Heart left ventricle (tissue), 16 donors: ENCODE data around the gene OR9G4. TPM values are rescaled to one million over a fixed set of nuclear protein-coding genes. Genes with fewer than 3 reads are reported as not detected.

Experiments used
- ATAC-seq, 4 donors: fragments of 200-7000 bp; cut with Tn5 transposase; one replicate each; pipeline ENCODE4 v1.9.1; 2020 to 2022; ENCODE audit warnings: moderate library complexity in 4 of 4, mild to moderate bottlenecking in 3 of 4, moderate number of reproducible peaks in 1 of 4
- DNase-seq, 5 donors: peaks; one replicate each; pipeline ENCODE4 v3.0.0-alpha.2; 2020
- H3K27ac ChIP-seq, 12 donors: fragments of 200-600 bp; sonication (generic) in 4 of 12; one replicate each; pipeline versions ENCODE4 v1.5.0 to v1.8.0; 2016 to 2022; ENCODE audit warnings: mild to moderate bottlenecking in 2 of 12
- H3K27me3 ChIP-seq, 9 donors: fragments of 200-600 bp; sonication (generic) in 2 of 9; one replicate each; pipeline versions ENCODE4 v1.5.1 to v1.8.0; 2016 to 2022; ENCODE audit warnings: mild to moderate bottlenecking in 3 of 9
- H3K36me3 ChIP-seq, 9 donors: fragments of 200-600 bp; sonication (generic) in 2 of 9; one replicate each; pipeline versions ENCODE4 v1.5.0 to v1.8.0; 2018 to 2022; ENCODE audit warnings: mild to moderate bottlenecking in 2 of 9
- H3K4me1 ChIP-seq, 12 donors: fragments of 200-600 bp; sonication (generic) in 4 of 12; one replicate each; pipeline versions ENCODE4 v1.5.0 to v1.8.0; 2016 to 2022; ENCODE audit warnings: mild to moderate bottlenecking in 3 of 12
- H3K4me3 ChIP-seq, 12 donors: fragments of 200-600 bp; sonication (generic) in 4 of 12; one replicate each; pipeline versions ENCODE4 v1.5.0 to v1.8.0; 2017 to 2022; ENCODE audit warnings: mild to moderate bottlenecking in 9 of 12, moderate library complexity in 4 of 12
- H3K9me3 ChIP-seq, 12 donors: fragments of 200-600 bp; sonication (generic) in 4 of 12; one replicate each; pipeline versions ENCODE4 v1.5.0 to v1.8.0; 2016 to 2022; ENCODE audit warnings: mild to moderate bottlenecking in 1 of 12
- POLR2A ChIP-seq, 2 donors: fragments of 450-650 bp; IDR thresholded peaks; one replicate each; pipeline ENCODE4 v1.6.1; 2017; ENCODE audit warnings: antibody characterized with exemption in 2 of 2, mild to moderate bottlenecking in 2 of 2, moderate library complexity in 2 of 2
- WGBS, 4 donors: extraction: QIAGEN DNeasy Blood & Tissue Kit in 2 of 4; methylation state at CpG; one replicate each; pipeline versions ENCODE4 v1.1.5 to v1.1.7; 2013 to 2018; 5-methylcytosine and 5-hydroxymethylcytosine counted together
- intact Hi-C, 10 donors: fragments of 100-400 bp; cut with DNase I; formaldehyde crosslinking; loops; one replicate each; pipeline versions ENCODE4 v1.11.1 to v1.14.2; 2022
- microRNA-seq, 4 donors: library from miRNA; unstranded; fragments of <30 nt; microRNA quantifications; one replicate each; pipeline versions ENCODE4 to v1.2.0, GENCODE V29; 2017 to 2020
- polyA plus RNA-seq, 2 donors: library from polyadenylated mRNA; stranded (reverse); fragments of 200-250 nt; gene quantifications; one replicate each; pipeline ENCODE4 v1.2.3, GENCODE V29; 2013
- total RNA-seq, 9 donors: library from RNA; depleted of rRNA in 2 of 9; stranded (reverse); fragments of >200 nt in 2 of 9; fragmentation: NEBNext Ultra II Directional in 3 of 9; extraction: Animal tissue kit (Norgen Biotek cat#: 25700) in 3 of 9; gene quantifications; one replicate each; pipeline versions ENCODE4 v1.1.0 to v1.2.4, GENCODE V29; 2016 to 2023
- TF ChIP-seq, protein P1 (sequence below), 12 donors: fragments of 200-600 bp; sonication (generic) in 4 of 12; IDR thresholded peaks; one replicate each; pipeline versions ENCODE4 v1.5.0 to v1.8.0; 2018 to 2022; ENCODE audit warnings: antibody characterized with exemption in 12 of 12, mild to moderate bottlenecking in 5 of 12
- donor health status: ischemic (EF 13 %, LVEDD 7.1; RV severe dilation, severe dysfunction).
- donor health status: healthy with polysubstance abuse.
- donor health status: DM: no; HTN: yes; CAD: no.
- donor health status: DM: no; HTN: no; CAD: no.
- donor health status: ischemic (EF 25% LVEDD 6.9; RV normal size, moderate dysfunction).
- donor health status: ischemic (EF 25% LVEDD 5.7; RV mildly dilated, moderate dysfunction).
- donor health status: healthy.
- donor health status: DM: yes; HTN: yes; CAD: no.
- donor health status: ischemic (EF 35%, LVEDD 5.7; RV mildly dilated, moderate dysfunction).
- donor health status: nonischemic (EF 11% LVEDD 7.7; RV severe dilation, severe dysfunction).
- donor health status: DM: yes; HTN: yes; CAD: no.
- donor health status: PGD.
- donor health status: ischemic (EF 29% LVEDD 5.4; RV normal size, mild dysfunction).
- donor health status: nonischemic (EF 23%, LVEDD 6.1; RV moderate dilation, normal function).

The OR9G4 gene
- total and polyA plus RNA-seq, 11 donors, result not detected

DNA sequence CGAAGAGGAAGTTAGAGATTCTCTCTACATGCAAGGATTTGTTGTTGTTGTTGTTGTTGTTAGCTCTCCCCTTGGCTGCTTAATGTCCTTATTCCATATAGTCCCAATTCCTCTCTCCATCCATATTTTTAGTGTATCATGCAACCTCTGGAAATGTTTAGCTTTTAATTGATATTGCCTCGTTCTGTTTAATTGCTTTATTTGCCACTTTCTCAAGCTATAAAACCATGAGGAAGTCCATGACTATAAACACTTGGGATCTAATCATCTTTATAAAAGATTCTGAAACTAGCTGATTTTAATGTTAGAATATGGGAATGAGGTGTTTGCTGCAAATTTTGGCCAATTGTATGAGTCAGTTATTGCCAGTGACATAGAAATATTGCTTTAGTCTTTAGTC is 55.1 kb downstream of the OR9G4 start:
- intact Hi-C loops, result no loop called here
- TF ChIP-seq, protein P1, sequence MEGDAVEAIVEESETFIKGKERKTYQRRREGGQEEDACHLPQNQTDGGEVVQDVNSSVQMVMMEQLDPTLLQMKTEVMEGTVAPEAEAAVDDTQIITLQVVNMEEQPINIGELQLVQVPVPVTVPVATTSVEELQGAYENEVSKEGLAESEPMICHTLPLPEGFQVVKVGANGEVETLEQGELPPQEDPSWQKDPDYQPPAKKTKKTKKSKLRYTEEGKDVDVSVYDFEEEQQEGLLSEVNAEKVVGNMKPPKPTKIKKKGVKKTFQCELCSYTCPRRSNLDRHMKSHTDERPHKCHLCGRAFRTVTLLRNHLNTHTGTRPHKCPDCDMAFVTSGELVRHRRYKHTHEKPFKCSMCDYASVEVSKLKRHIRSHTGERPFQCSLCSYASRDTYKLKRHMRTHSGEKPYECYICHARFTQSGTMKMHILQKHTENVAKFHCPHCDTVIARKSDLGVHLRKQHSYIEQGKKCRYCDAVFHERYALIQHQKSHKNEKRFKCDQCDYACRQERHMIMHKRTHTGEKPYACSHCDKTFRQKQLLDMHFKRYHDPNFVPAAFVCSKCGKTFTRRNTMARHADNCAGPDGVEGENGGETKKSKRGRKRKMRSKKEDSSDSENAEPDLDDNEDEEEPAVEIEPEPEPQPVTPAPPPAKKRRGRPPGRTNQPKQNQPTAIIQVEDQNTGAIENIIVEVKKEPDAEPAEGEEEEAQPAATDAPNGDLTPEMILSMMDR (IDR thresholded peaks at IDR 0.05), result no peak
- no peak for TF ChIP-seq POLR2A (IDR thresholded peaks at IDR 0.05)
- Histone ChIP-seq H3K27me3 (peaks cover 0 to 5% (median 0%) of the 10 kb centered on the region in 9 donors), H3K4me1 (no peaks in the 10 kb centered on the region), H3K9me3 (no peaks in the 10 kb centered on the region), H3K27ac (no peak overlapping the region), H3K36me3 (no peaks in the 10 kb centered on the region), H3K4me3 (no peak overlapping the region)
- DNase-seq (no peak), ATAC-seq (no peak)
- WGBS, 4 donors, result 71 to 79% (median 77%) methylated on average over 2 of the region's 2 CpGs

Small RNAs within 50 kb of the gene (microRNA-seq; reads per million reads assigned to microRNA genes)
- 0 reads per million in 4 donors for gene MIR6128

Other genes with a start within 250 kb of the OR9G4 start
- gene OR5M11, start 205.4 kb downstream of the OR9G4 start, total RNA-seq, result not detected
- gene OR5M11, start 205.4 kb downstream of the OR9G4 start, polyA plus RNA-seq, result not detected
- not detected for gene OR5M10, start 171.0 kb downstream of the OR9G4 start, total RNA-seq
- gene OR5M10, start 171.0 kb downstream of the OR9G4 start, polyA plus RNA-seq, result not detected
- gene OR5M1, start 133.8 kb downstream of the OR9G4 start, total RNA-seq, result not detected
- not detected for gene OR5M1, start 133.8 kb downstream of the OR9G4 start, polyA plus RNA-seq
- not detected for gene OR5AP2, start 106.3 kb downstream of the OR9G4 start, total RNA-seq
- not detected for gene OR5AP2, start 106.3 kb downstream of the OR9G4 start, polyA plus RNA-seq
- gene OR5AR1, start 85.0 kb downstream of the OR9G4 start, total RNA-seq, result not detected
- not detected for gene OR5AR1, start 85.0 kb downstream of the OR9G4 start, polyA plus RNA-seq
- gene OR9G1, start 49.6 kb downstream of the OR9G4 start, total RNA-seq, result not detected
- gene OR9G1, start 49.6 kb downstream of the OR9G4 start, polyA plus RNA-seq, result not detected
- gene OR5AK2, start 240.2 kb upstream of the OR9G4 start, total RNA-seq, result not detected
- not detected for gene OR5AK2, start 240.2 kb upstream of the OR9G4 start, polyA plus RNA-seq